Subcutaneous abdominal adipose tissue (tissue), 5 donors: Measurements from ENCODE around the gene ACOXL.

Source experiments
- H3K27ac ChIP-seq: one replicate; pipeline ENCODE4 v1.7.0; 2013; ENCODE audit warnings: low read depth, mild to moderate bottlenecking, inconsistent platforms, low read length, moderate library complexity
- H3K27me3 ChIP-seq, 5 donors: one replicate each; pipeline ENCODE4 v1.7.0; 2013; ENCODE audit warnings: low read length in 5 of 5, inconsistent platforms in 1 of 5; ENCODE audit not compliant: control insufficient read depth in 5 of 5, insufficient read depth in 4 of 5
- H3K36me3 ChIP-seq, 5 donors: one replicate each; pipeline ENCODE4 v1.7.0; 2013; ENCODE audit warnings: low read length in 5 of 5; ENCODE audit not compliant: control insufficient read depth in 5 of 5, insufficient read depth in 5 of 5
- H3K4me1 ChIP-seq, 5 donors: one replicate each; pipeline ENCODE4 v1.7.0; 2013; ENCODE audit warnings: low read length in 5 of 5, mild to moderate bottlenecking in 3 of 5, moderate library complexity in 1 of 5; ENCODE audit not compliant: control insufficient read depth in 5 of 5, insufficient read depth in 5 of 5
- H3K4me3 ChIP-seq, 5 donors: one replicate each; pipeline ENCODE4 v1.7.0; 2013; ENCODE audit warnings: low read length in 5 of 5, low read depth in 1 of 5
- H3K9ac ChIP-seq, 5 donors: one replicate each; pipeline ENCODE4 v1.7.0; 2013; ENCODE audit warnings: low read length in 5 of 5, mild to moderate bottlenecking in 4 of 5, moderate library complexity in 3 of 5
- H3K9me3 ChIP-seq, 5 donors: one replicate each; pipeline ENCODE4 v1.7.0; 2013; ENCODE audit warnings: low read length in 5 of 5; ENCODE audit not compliant: control insufficient read depth in 5 of 5
- donor health status: healthy.
- donor health status: healthy.
- donor health status: healthy.
- donor health status: healthy.
- donor health status: healthy.

The ACOXL gene

GRCh38 chr2:111052621-111053020, 320.2 kb downstream of the ACOXL start:
- Histone ChIP-seq H3K9me3 (no peaks in the 10 kb centered on the region), H3K36me3 (no peaks in the 10 kb centered on the region), H3K4me3 (no peak overlapping the region), H3K27ac (no peak overlapping the region), H3K9ac (no peak overlapping the region), H3K27me3 (peaks cover 0 to 10% (median 5%) of the 10 kb centered on the region in 5 donors), H3K4me1 (no peaks in the 10 kb centered on the region)

GRCh38 chr2:111053266-111053665, 320.9 kb downstream of the ACOXL start:
- Histone ChIP-seq H3K4me1 (no peaks in the 10 kb centered on the region), H3K9me3 (no peaks in the 10 kb centered on the region), H3K27ac (no peak overlapping the region), H3K9ac (no peak overlapping the region), H3K4me3 (no peak overlapping the region), H3K27me3 (peaks cover 0 to 10% (median 5%) of the 10 kb centered on the region in 5 donors), H3K36me3 (no peaks in the 10 kb centered on the region)

GRCh38 chr2:111053825-111054515, 321.6 kb downstream of the ACOXL start:
- H3K27me3 ChIP-seq, result peaks cover 0 to 10% (median 5%) of the 10 kb centered on the region in 5 donors
- H3K36me3 ChIP-seq, result no peaks in the 10 kb centered on the region
- H3K9ac ChIP-seq, result no peak overlapping the region
- H3K9me3 ChIP-seq, result no peaks in the 10 kb centered on the region
- H3K4me1 ChIP-seq, result no peaks in the 10 kb centered on the region
- H3K4me3 ChIP-seq, result no peak overlapping the region
- no peak overlapping the region for H3K27ac ChIP-seq

DNA sequence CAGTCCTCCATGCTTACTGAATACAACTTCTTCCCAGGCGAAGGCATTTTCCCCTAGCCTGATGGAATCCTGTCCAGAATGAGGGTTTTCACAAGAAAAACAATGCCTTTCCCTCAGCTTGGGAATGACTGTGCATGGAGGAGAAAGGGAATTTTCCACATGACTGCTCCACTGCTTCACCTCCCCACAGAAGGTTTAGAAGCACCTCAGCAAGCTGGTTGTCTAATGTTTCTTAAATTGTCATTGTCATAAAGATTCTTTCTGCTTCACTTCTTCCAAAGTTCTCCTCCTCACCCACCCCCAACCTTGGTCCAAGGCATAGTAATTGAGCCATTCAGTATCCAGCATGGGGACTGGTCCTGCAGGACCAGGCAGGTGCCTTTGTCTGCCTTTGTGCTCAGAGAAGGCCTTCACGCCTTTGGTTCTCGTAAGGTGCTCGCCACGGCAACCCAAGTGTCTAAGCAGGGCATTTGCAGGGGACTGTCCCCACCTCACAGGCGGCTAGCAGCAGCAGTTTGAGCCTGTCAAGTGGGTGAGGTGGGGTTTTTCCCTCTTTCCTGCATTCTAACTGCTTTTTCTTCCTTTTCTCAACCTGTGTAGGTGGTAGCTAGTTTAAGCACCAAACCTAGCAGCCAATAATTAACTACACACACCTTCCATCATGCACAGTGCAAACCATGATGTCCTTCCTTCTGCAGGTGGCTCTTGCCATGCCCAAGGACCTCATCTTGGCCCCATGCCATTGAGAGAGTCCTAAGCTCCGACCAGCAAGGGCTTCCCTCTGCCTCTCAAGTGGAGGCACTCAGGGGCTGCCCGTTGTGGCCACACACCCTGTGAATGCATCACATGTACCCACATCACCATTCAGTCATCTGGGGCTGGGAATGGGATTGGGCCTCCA, 322.7 kb downstream of the ACOXL start:
- Histone ChIP-seq H3K27me3 (peaks cover 0 to 10% (median 5%) of the 10 kb centered on the region in 5 donors), H3K9ac (no peak overlapping the region), H3K4me1 (no peaks in the 10 kb centered on the region), H3K9me3 (peaks cover 0 to 4% (median 3%) of the 10 kb centered on the region in 5 donors), H3K36me3 (no peaks in the 10 kb centered on the region), H3K27ac (no peak overlapping the region), H3K4me3 (no peak overlapping the region)

DNA sequence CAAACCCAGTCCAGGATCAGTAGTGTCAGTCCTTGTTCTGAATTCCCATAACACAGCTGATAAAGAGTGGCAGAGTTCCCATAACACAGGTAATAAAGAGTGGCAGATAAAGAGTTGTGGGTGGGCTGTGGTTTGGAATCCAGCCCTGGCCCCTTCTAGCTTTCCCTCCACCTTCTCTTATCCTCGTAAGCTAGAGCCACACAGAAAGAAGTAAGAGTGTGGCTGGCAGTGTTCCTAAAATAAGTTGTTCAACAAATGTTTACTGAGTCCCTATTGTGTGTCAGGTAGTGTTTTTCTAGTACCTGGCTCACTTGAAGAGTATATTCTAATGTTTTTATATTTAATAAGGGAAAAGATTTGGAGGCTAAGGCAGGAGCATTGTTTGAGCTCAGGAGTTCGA, 323.4 kb downstream of the ACOXL start:
- Histone ChIP-seq H3K27ac (no peak overlapping the region), H3K4me3 (no peak overlapping the region), H3K36me3 (no peaks in the 10 kb centered on the region)

GRCh38 chr2:111057045-111057444, 324.7 kb downstream of the ACOXL start:
- H3K27ac ChIP-seq, result no peak overlapping the region
- no peak overlapping the region for H3K4me3 ChIP-seq
- H3K36me3 ChIP-seq, result no peaks in the 10 kb centered on the region

More for the DNA sequence above, 323.4 kb downstream of the ACOXL start:
- Histone ChIP-seq H3K9me3 (peaks cover 0 to 9% (median 4%) of the 10 kb centered on the region in 5 donors), H3K27me3 (peaks cover 0 to 10% (median 5%) of the 10 kb centered on the region in 5 donors), H3K9ac (no peak overlapping the region), H3K4me1 (no peaks in the 10 kb centered on the region)

GRCh38 chr2:111057721-111058120, 325.3 kb downstream of the ACOXL start:
- Histone ChIP-seq H3K36me3 (no peaks in the 10 kb centered on the region), H3K27ac (no peak overlapping the region), H3K9me3 (peaks cover 0 to 9% (median 6%) of the 10 kb centered on the region in 5 donors), H3K4me3 (no peak overlapping the region), H3K4me1 (no peaks in the 10 kb centered on the region), H3K9ac (no peak overlapping the region), H3K27me3 (peaks cover 0 to 10% (median 5%) of the 10 kb centered on the region in 5 donors)

More at GRCh38 chr2:111057045-111057444, 324.7 kb downstream of the ACOXL start:
- Histone ChIP-seq H3K9ac (no peak overlapping the region), H3K4me1 (no peaks in the 10 kb centered on the region), H3K27me3 (peaks cover 0 to 10% (median 5%) of the 10 kb centered on the region in 5 donors), H3K9me3 (peaks cover 0 to 9% (median 6%) of the 10 kb centered on the region in 5 donors)

- no peaks in the 10 kb centered on the region for H3K4me1 ChIP-seq
- H3K36me3 ChIP-seq, result no peaks in the 10 kb centered on the region
- H3K27ac ChIP-seq, result no peak overlapping the region
- peaks cover 0 to 10% (median 5%) of the 10 kb centered on the region in 5 donors for H3K27me3 ChIP-seq
- H3K9ac ChIP-seq, result no peak overlapping the region
- H3K9me3 ChIP-seq, result peaks cover 0 to 9% (median 6%) of the 10 kb centered on the region in 5 donors
- H3K4me3 ChIP-seq, result no peak overlapping the region
Measured at GRCh38 chr2:111058264-111058663, 325.9 kb downstream of the ACOXL start.

GRCh38 chr2:111061191-111061590, 328.8 kb downstream of the ACOXL start:
- Histone ChIP-seq H3K9me3 (peaks cover 0 to 9% (median 6%) of the 10 kb centered on the region in 5 donors), H3K9ac (no peak overlapping the region), H3K27ac (no peak overlapping the region), H3K27me3 (no peaks in the 10 kb centered on the region), H3K36me3 (no peaks in the 10 kb centered on the region), H3K4me1 (no peaks in the 10 kb centered on the region), H3K4me3 (no peak overlapping the region)

- H3K36me3 ChIP-seq, result no peaks in the 10 kb centered on the region
- no peak overlapping the region for H3K9ac ChIP-seq
- peaks cover 0 to 9% (median 6%) of the 10 kb centered on the region in 5 donors for H3K9me3 ChIP-seq
- H3K27me3 ChIP-seq, result no peaks in the 10 kb centered on the region
- no peaks in the 10 kb centered on the region for H3K4me1 ChIP-seq
- H3K27ac ChIP-seq, result no peak overlapping the region
- no peak overlapping the region for H3K4me3 ChIP-seq
Measured at GRCh38 chr2:111062417-111062816, 330.0 kb downstream of the ACOXL start.
